Testis (tissue), 3 donors: ENCODE results near the gene ZNF438. TPM values are rescaled to one million over a fixed set of nuclear protein-coding genes. Genes with fewer than 3 reads are reported as not detected.
"Not testable (repeated sequence)": the region's sequence is repeated elsewhere in the genome, so short reads cannot be mapped to it uniquely, and the experiment has no call there.

Experiments
- DNase-seq: peaks from one replicate; pipeline ENCODE4 v3.0.0-alpha.2; 2019
- H3K27ac ChIP-seq, 2 donors: fragments of 200-600 bp; sonication (generic); one replicate each; pipeline ENCODE4 v1.5.1; 2019
- H3K27me3 ChIP-seq: fragments of 200-600 bp; sonication (generic); one replicate; pipeline ENCODE4 v1.5.1; 2019
- H3K36me3 ChIP-seq: fragments of 200-600 bp; sonication (generic); one replicate; pipeline ENCODE4 v1.5.1; 2017; ENCODE audit warnings: low read depth; ENCODE audit errors: missing control alignments
- H3K4me1 ChIP-seq: fragments of 200-600 bp; sonication (generic); one replicate; pipeline ENCODE4 v1.5.1; 2019
- H3K4me3 ChIP-seq, 2 donors: fragments of 200-600 bp; sonication (generic); one replicate each; pipeline ENCODE4 v1.5.1; 2017 to 2019
- H3K9me3 ChIP-seq: fragments of 200-600 bp; sonication (generic); one replicate; pipeline ENCODE4 v1.5.1; 2017
- CTCF ChIP-seq, 3 experiments: fragments of 450-650 bp in 2 of 3; fragments of 200-600 bp in 1 of 3; sonication (generic) in 1 of 3; IDR thresholded peaks; one replicate each; pipeline ENCODE4 v1.5.1; 2016 to 2019; ENCODE audit warnings: antibody characterized with exemption in 3 of 3, mild to moderate bottlenecking in 2 of 3, moderate library complexity in 1 of 3
- POLR2A ChIP-seq: fragments of 450-650 bp; IDR thresholded peaks from one replicate; pipeline ENCODE4 v1.6.1; 2017; ENCODE audit warnings: antibody characterized with exemption, mild to moderate bottlenecking, moderate library complexity
- WGBS, 2 donors: methylation state at CpG; one replicate each; pipeline ENCODE4 v1.1.5; 2018; 5-methylcytosine and 5-hydroxymethylcytosine counted together
- intact Hi-C: fragments of 100-400 bp; cut with DNase I; formaldehyde crosslinking; loops from one replicate; pipeline ENCODE4 v1.15.1; 2023; ENCODE audit warnings: low total_unique reads
- polyA plus RNA-seq: library from polyadenylated mRNA; stranded (reverse); fragments of 350-450 nt; fragmentation: Illumina TruSeq; extraction: RNeasy Lipid Tissue Mini Kit (QIAGEN cat#74804); gene quantifications from one replicate; pipeline ENCODE4 v1.2.3, GENCODE V29; 2014; ENCODE audit warnings: low read depth, low replicate concordance; ENCODE audit not compliant: insufficient read depth
- total RNA-seq, 2 donors: library from RNA; depleted of rRNA; stranded (reverse); fragments of >200 nt; gene quantifications; one replicate each; pipeline ENCODE4 v1.2.3, GENCODE V29; 2016

Gene ZNF438
- total and polyA plus RNA-seq, 3 donors from 2014 or later: 15.3 to 17.8 (median 16.2) TPM

GRCh38 chr10:30911303-30911863 is 120.3 kb downstream of the ZNF438 start:
- intact Hi-C loops: no loop called here

GRCh38 chr10:30903397-30904138 is 128.1 kb downstream of the ZNF438 start:
- intact Hi-C loops: no loop called here
- Histone ChIP-seq H3K4me3 (no peak overlapping the region), H3K9me3 (no peaks in the 10 kb centered on the region), H3K4me1 (peaks cover 10% of the 10 kb centered on the region), H3K27ac (peak overlapping the region in 1 of 2 donors; percentile 46), H3K36me3 (no peaks in the 10 kb centered on the region), H3K27me3 (no peaks in the 10 kb centered on the region)
- TF ChIP-seq POLR2A (no peak), CTCF (IDR thresholded peaks at IDR 0.05) (no peak)
- DNase-seq: no peak
- 33 to 43% methylated on average over 2 of the region's 2 CpGs for WGBS, 2 donors

More at GRCh38 chr10:30911303-30911863, 120.3 kb downstream of the ZNF438 start:
- 65 to 72% methylated on average over 3 of the region's 3 CpGs for WGBS, 2 donors
- H3K27me3 ChIP-seq: no peaks in the 10 kb centered on the region
- H3K36me3 ChIP-seq: no peaks in the 10 kb centered on the region
- no peak for TF ChIP-seq POLR2A
- no peak for TF ChIP-seq CTCF (IDR thresholded peaks at IDR 0.05)
- no peaks in the 10 kb centered on the region for H3K9me3 ChIP-seq
- DNase-seq: no peak
- peak overlapping the region in 1 of 2 donors; percentile 16 for H3K27ac ChIP-seq
- no peaks in the 10 kb centered on the region for H3K4me1 ChIP-seq
- H3K4me3 ChIP-seq: no peak overlapping the region

- Histone ChIP-seq H3K27me3 (no peaks in the 10 kb centered on the region), H3K4me1 (peaks cover 10% of the 10 kb centered on the region), H3K9me3 (no peaks in the 10 kb centered on the region), H3K36me3 (no peaks in the 10 kb centered on the region), H3K4me3 (no peak overlapping the region), H3K27ac (peak overlapping the region in 1 of 2 donors; percentile 46)
- 67 to 76% methylated on average over 14 to 37 of the region's 37 CpGs for WGBS, 2 donors
- no peak for DNase-seq
- TF ChIP-seq CTCF (IDR thresholded peaks at IDR 0.05) (no peak), POLR2A (no peak)
- intact Hi-C loops: no loop called here
Measured at GRCh38 chr10:30902621-30903396, 128.9 kb downstream of the ZNF438 start.

- H3K27me3 ChIP-seq, H3K36me3 ChIP-seq, intact Hi-C loops, H3K27ac ChIP-seq, DNase-seq, H3K9me3 ChIP-seq: not testable (repeated sequence)
- WGBS, 2 donors: 79 to 82% methylated on average over 21 of the region's 21 CpGs
- H3K4me1 ChIP-seq: peaks cover 10% of the 10 kb centered on the region
- peak overlapping the region; percentile 29 to 44 for H3K4me3 ChIP-seq
Measured at GRCh38 chr10:30901487-30901886, 130.2 kb downstream of the ZNF438 start.

- H3K27me3 ChIP-seq: no peaks in the 10 kb centered on the region
- no peaks in the 10 kb centered on the region for H3K36me3 ChIP-seq
- WGBS, 2 donors: 88 to 91% methylated on average over 1 of the region's 1 CpG
- TF ChIP-seq CTCF (IDR thresholded peaks at IDR 0.05) (no peak), POLR2A (no peak)
- DNase-seq: no peak
- H3K27ac ChIP-seq: no peak overlapping the region
- H3K4me3 ChIP-seq: no peak overlapping the region
- peaks cover 2% of the 10 kb centered on the region for H3K4me1 ChIP-seq
- H3K9me3 ChIP-seq: no peaks in the 10 kb centered on the region
- intact Hi-C loops: no loop called here
Measured at GRCh38 chr10:30898964-30899363, 132.7 kb downstream of the ZNF438 start.
